GM18951 (cell line): ENCODE results near the gene KLC3.
"Not testable (repeated sequence)": the region's sequence is repeated elsewhere in the genome, so short reads cannot be mapped to it uniquely, and the experiment has no call there.

Experiments
- POLR2A ChIP-seq: IDR thresholded peaks from 4 replicates; pipeline ENCODE4 v1.6.1; 2011; ENCODE audit warnings: mild to moderate bottlenecking; ENCODE audit not compliant: insufficient read length, insufficient read depth; ENCODE audit errors: extremely low read depth
- in situ Hi-C: fragments of 300-500 bp; cut with MboI; formaldehyde crosslinking; loops from one replicate; pipeline ENCODE4 v1.12.0; 2022; ENCODE audit warnings: low sequenced_read_pairs, mixed read lengths, inconsistent platforms; ENCODE audit not compliant: unreplicated experiment

The KLC3 gene

GRCh38 chr19:45324349-45324907, 16.1 kb upstream of the KLC3 start:
- no peak for TF ChIP-seq POLR2A
- in situ Hi-C loops: no loop called here

DNA sequence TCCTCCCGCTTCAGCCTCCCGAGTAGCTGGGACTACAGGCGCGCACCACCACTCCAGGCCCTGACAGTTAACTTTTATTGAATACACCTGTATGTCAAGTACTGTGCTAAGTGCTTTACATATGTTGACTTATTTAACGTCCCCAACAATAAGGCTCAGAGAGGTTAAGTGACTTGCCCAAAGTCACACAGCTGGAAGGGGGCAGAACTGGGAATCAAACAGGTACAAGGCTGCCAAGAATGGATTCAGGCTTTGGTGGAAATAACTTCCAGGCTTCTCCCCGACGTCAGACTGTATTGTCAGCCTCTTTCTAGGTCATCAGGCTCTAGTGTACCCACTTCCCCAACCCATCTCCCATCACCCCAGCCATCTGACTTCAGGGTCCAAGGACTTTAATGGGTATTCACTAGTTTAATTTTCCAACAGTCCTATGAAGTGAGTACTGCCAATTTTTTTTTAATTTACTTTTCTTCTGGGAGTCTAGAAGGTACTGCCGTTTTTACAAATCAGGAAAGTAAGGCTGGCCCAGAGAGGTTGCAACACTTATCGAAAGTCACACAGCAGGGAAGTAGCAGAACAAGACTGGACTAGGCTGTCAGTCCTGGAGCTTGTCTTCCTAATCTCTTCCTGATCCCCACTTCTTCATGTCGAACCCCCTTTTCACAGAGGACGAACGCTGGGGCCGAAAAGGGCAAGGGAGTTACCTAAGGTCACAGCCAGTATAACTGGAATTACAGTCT, 13.0 kb upstream of the KLC3 start:
- in situ Hi-C loops: no loop called here
- TF ChIP-seq POLR2A: no peak

- in situ Hi-C loops: no loop called here
Observed at GRCh38 chr19:45331411-45331810, 9.1 kb upstream of the KLC3 start.

DNA sequence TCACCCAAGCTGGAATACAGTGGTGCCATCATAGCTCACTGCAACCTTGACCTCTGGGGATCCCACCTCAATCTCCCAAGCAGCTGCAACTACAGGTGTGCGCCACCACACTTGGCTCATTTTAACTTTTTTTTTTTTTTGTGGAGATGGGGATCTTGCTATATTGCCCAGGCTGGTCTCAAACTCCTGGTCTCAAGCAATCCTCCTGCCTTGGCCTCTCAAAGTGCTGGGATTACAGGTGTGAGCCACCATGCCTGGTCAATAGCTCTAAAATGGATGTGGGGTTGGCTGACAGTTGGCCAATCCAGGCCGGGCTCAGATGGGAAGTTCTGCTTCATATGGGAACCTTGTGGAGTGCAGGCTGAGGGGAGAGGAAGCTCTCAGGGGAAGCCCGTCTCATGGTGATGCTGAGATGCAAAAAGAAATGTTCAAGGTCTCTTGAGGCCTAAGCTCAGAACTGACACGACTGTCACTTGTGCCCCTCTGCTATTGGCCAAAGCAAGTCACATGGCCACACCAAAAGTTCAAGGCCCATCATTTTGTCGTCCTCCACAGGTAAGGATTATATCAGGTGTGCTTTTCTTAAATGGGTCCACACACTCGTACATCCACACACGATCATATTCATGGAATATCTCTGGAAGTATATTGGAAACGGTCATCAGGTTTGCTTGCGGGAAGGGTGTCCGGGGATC, 6.8 kb upstream of the KLC3 start:
- in situ Hi-C loops: no loop called here
- no peak for TF ChIP-seq POLR2A

More at GRCh38 chr19:45331411-45331810, 9.1 kb upstream of the KLC3 start:
- no peak for TF ChIP-seq POLR2A

DNA sequence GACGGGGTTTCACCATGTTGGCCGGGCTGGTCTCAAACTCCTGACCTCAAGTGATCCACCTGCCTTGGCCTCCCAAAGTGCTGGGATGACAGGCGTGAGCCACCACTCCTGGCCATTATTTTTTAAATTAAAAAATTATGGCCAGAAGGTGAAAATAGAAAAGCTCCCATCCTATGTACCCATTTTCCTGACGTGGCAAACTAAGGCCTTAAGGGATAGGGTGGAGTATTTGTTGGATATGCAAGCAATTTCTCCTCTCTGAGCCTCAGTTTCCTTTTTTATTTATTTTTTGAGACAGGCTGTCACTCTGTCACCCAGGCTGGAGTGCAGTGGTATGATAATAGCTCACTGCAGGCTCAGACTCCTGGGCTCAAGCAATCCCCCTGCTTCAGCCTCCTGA, 5.7 kb upstream of the KLC3 start:
- in situ Hi-C loops: not testable (repeated sequence)

- in situ Hi-C loops: no loop called here
- TF ChIP-seq POLR2A: no peak
Observed at GRCh38 chr19:45336696-45337251, 3.8 kb upstream of the KLC3 start.

GRCh38 chr19:45339629-45340028, 921 bp upstream of the KLC3 start:
- in situ Hi-C loops: no loop called here
- no peak for TF ChIP-seq POLR2A

- in situ Hi-C loops: no loop called here
Observed at GRCh38 chr19:45340899-45341453, 426 bp downstream of the KLC3 start.

GRCh38 chr19:45342911-45343310, 2.4 kb downstream of the KLC3 start:
- in situ Hi-C loops: no loop called here
- TF ChIP-seq POLR2A: no peak

More at GRCh38 chr19:45340899-45341453, 426 bp downstream of the KLC3 start:
- no peak for TF ChIP-seq POLR2A

DNA sequence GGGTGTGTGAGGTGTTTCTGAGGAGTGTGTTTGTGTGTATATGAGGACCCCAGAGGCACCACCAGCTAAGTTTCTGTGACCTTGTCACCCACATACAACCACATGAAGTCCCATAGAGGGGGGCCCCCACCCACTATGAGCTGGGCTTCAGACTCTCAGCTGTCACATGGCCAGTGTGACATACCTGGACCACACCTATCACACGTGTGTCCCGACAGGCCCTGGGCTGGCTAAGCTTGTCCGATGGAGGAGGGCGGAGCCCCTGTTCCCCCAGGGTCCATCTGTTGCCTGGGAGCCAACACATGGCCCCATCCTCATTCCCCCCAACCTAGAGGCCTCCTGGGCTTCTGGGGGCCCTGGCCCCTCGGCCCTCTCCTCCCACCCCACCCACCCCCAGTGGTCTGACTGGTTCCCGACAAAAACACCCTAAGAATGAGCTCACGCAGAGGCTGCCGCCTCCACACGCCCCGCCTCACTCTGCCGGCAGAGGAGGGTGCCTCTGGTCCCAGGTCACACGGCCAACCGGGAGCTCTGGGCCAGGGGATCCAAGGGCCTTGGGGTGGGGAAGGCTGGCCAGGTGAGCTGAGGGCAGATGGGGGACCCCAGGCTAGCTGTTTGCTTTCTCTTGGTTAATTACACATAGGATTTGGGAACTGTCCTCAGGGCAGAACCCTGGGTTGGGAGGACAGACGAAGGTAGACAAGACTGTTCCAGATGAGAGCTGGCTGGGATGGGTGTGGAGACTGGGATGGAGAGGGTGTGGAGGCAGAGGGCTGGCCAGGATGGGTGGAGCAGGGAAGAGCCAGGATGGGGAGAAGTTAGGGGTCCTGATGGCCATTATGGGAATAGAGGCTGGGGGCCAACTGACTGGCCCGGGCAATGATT, 4.3 kb downstream of the KLC3 start:
- no peak for TF ChIP-seq POLR2A
- in situ Hi-C loops: no loop called here

GRCh38 chr19:45345506-45345860, 4.9 kb downstream of the KLC3 start:
- TF ChIP-seq POLR2A: no peak
- in situ Hi-C loops: no loop called here

DNA sequence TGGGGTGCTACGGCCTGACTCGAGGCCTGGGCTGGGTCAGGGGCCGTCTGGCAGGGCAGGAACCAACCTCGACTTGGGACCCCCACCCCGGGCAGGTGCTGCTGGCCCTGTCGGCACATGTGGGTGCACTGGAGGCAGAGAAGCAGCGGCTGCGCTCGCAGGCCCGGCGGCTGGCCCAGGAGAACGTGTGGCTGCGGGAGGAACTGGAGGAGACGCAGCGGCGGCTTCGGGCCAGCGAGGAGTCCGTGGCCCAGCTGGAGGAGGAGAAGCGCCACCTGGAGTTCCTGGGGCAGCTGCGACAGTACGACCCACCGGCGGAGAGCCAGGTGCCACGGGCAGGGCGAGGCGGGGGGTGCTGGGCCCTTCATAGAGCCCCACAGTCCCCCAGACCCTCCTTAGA, 5.9 kb downstream of the KLC3 start:
- in situ Hi-C loops: no loop called here
- TF ChIP-seq POLR2A: no peak
